BE2C (cell line): Measurements from ENCODE around the gene RIMKLA.

ENCODE experiments used
- DNase-seq: peaks from one replicate; pipeline ENCODE4 v3.0.0-alpha.2; 2020
- H3K27me3 ChIP-seq: fragments of 250-450 bp; sonication (Bioruptor Pico); 2 replicates; pipeline ENCODE4 v1.5.1; 2020; ENCODE audit warnings: mild to moderate bottlenecking
- H3K36me3 ChIP-seq: fragments of 250-450 bp; sonication (Bioruptor Pico); 2 replicates; pipeline ENCODE4 v1.5.1; 2020; ENCODE audit warnings: mild to moderate bottlenecking
- H3K4me1 ChIP-seq: fragments of 250-450 bp; sonication (Bioruptor Pico); 2 replicates; pipeline ENCODE4 v1.5.1; 2020
- H3K4me3 ChIP-seq: 2 replicates; pipeline ENCODE4 v1.5.1; 2011; ENCODE audit warnings: low read depth, low read length
- H3K9me3 ChIP-seq: fragments of 250-450 bp; sonication (Bioruptor Pico); 2 replicates; pipeline ENCODE4 v1.5.1; 2020
- TF ChIP-seq, protein P1 (sequence below): IDR thresholded peaks from 2 replicates; pipeline ENCODE4 v1.5.1; 2012; ENCODE audit warnings: mild to moderate bottlenecking, low read depth, low read length

Gene RIMKLA

DNA sequence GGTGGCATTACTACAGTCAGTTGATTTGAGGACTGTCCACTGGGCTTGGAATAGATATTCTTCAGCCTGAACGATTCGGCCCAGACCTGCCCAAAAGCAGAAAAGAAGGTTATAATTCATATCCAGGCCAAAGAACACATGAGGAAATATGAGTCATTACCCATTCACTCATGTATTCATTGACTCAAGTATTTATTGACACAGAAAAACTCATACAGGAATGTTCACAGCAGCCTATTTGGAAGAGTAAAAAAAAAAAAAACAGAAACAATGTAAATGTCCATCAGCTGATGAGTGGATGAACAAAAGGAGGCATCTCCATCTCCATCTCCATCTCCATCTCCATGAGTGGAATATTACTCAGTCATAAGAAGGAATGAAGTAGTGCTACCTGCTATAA is 59.3 kb downstream of the RIMKLA start:
- TF ChIP-seq, protein P1, sequence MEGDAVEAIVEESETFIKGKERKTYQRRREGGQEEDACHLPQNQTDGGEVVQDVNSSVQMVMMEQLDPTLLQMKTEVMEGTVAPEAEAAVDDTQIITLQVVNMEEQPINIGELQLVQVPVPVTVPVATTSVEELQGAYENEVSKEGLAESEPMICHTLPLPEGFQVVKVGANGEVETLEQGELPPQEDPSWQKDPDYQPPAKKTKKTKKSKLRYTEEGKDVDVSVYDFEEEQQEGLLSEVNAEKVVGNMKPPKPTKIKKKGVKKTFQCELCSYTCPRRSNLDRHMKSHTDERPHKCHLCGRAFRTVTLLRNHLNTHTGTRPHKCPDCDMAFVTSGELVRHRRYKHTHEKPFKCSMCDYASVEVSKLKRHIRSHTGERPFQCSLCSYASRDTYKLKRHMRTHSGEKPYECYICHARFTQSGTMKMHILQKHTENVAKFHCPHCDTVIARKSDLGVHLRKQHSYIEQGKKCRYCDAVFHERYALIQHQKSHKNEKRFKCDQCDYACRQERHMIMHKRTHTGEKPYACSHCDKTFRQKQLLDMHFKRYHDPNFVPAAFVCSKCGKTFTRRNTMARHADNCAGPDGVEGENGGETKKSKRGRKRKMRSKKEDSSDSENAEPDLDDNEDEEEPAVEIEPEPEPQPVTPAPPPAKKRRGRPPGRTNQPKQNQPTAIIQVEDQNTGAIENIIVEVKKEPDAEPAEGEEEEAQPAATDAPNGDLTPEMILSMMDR, result no peak
- no peaks in the 10 kb centered on the region for H3K4me1 ChIP-seq

DNA sequence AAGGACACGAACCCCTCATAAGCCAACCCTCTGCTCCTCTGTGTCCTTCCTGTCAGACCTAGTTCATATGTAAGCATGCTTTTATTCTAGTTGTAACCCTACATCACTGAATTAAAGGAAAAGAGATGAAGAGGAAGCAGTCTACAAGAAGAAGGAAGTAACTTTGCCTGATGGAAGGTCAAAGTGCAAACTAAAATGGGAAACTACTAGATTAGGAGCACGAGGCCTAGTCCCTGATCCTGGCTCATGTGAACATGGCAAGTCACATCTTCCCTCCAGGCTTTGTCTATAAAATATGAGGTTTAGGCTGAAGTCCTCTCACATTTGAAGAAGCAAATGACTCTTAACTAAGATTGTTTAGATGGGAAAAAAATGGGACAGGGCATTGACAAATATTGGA is 62.1 kb downstream of the RIMKLA start:
- no peaks in the 10 kb centered on the region for H3K9me3 ChIP-seq
- DNase-seq, result no peak
- no peaks in the 10 kb centered on the region for H3K4me1 ChIP-seq
- TF ChIP-seq, protein P1, result no peak
- H3K4me3 ChIP-seq, result no peak overlapping the region
- no peaks in the 10 kb centered on the region for H3K27me3 ChIP-seq
- H3K36me3 ChIP-seq, result no peaks in the 10 kb centered on the region

More for the DNA sequence above, 59.3 kb downstream of the RIMKLA start:
- H3K36me3 ChIP-seq, result no peaks in the 10 kb centered on the region
- H3K9me3 ChIP-seq, result no peaks in the 10 kb centered on the region
- no peak for DNase-seq
- no peaks in the 10 kb centered on the region for H3K27me3 ChIP-seq
- no peak overlapping the region for H3K4me3 ChIP-seq

DNA sequence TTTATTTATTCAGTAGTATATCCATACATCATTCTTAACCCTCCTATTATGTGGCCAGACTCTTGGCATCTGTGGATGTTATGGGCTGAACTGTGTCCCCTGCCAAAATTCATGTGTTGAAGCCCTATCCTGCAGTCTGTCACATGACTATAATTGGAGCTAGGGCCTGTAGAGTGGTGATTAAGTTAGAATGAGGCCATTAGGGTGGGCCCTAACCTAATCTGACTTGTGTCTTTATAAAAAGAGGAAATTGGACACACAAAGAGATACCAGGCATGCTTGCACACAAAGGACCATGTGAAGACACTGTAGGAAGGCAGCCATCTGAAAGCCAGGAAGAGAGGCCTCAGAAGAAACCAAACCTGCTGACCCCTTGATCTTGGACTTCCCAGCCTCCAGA is 68.7 kb downstream of the RIMKLA start:
- DNase-seq, result no peak
- no peaks in the 10 kb centered on the region for H3K4me1 ChIP-seq
- H3K4me3 ChIP-seq, result no peak overlapping the region
- no peaks in the 10 kb centered on the region for H3K27me3 ChIP-seq
- TF ChIP-seq, protein P1, result no peak
- H3K9me3 ChIP-seq, result no peaks in the 10 kb centered on the region
- no peaks in the 10 kb centered on the region for H3K36me3 ChIP-seq

DNA sequence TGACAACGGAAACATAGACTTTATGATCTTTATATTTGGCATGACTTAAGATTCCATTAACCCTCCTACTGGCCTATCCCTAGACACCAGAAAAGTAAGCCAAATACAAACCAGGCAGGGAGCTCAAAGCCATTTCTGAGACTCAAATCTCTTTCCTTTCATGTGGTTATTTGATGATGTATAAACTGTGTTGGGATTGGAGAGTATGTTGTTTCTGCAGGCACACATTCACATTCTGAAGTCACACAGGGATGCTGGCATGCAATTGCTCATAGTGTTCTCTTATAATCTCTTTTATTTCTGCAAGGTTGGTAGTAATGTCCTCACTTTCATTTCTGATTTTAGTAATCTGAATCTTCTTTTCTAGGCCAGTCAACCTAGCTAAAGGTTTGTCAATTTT is 69.5 kb downstream of the RIMKLA start:
- Histone ChIP-seq H3K4me1 (no peaks in the 10 kb centered on the region), H3K9me3 (no peaks in the 10 kb centered on the region), H3K27me3 (no peaks in the 10 kb centered on the region), H3K36me3 (no peaks in the 10 kb centered on the region), H3K4me3 (no peak overlapping the region)
- DNase-seq, result no peak
- TF ChIP-seq, protein P1, result no peak

DNA sequence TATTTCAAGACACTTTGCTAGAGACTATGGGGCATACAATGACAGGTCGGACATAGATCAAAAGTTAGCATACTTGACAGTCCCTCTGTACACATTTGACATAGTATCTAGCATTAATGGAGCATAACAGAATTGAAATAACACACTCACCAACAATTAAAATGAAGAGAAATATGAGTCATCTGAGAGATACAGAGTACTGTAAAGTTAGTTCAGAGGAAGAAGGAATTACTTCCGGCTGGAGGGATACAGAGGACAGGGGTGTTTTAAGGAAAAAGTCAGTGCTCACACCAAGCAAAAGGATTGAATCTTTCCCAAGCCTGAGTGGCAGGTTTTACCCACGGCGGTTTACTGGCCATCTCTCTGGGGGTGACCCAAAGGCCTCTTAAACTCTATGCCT is 72.8 kb downstream of the RIMKLA start:
- no peak for DNase-seq
- TF ChIP-seq, protein P1, result no peak
- H3K9me3 ChIP-seq, result no peaks in the 10 kb centered on the region
- H3K27me3 ChIP-seq, result no peaks in the 10 kb centered on the region
- no peak overlapping the region for H3K4me3 ChIP-seq
- no peaks in the 10 kb centered on the region for H3K36me3 ChIP-seq
- H3K4me1 ChIP-seq, result no peaks in the 10 kb centered on the region

DNA sequence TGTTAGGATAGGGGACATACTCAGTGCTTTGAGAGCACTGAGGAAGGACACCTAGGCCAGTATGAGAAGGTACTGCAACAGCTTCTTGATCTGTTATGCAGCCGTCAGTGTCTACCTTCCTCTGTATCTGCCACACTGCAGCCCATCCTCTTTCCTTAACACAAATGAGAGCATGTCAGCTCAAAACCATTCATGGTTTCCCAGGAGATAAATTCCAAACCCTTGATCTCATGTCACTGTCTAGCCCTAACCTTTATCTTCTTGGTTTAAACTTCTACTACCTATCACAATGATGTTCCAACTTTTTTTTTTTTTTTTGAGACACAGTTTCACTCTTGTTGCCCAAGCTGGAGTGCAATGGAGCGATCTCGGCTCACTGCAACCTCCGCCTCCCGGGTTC is 73.8 kb downstream of the RIMKLA start:
- TF ChIP-seq, protein P1, result no peak
- H3K36me3 ChIP-seq, result no peaks in the 10 kb centered on the region
- H3K4me3 ChIP-seq, result no peak overlapping the region
- DNase-seq, result no peak
- H3K9me3 ChIP-seq, result no peaks in the 10 kb centered on the region
- no peaks in the 10 kb centered on the region for H3K27me3 ChIP-seq
- no peaks in the 10 kb centered on the region for H3K4me1 ChIP-seq
